GM21717 (cell line): ENCODE measurements around the gene TBC1D22A.
"Not testable (repeated sequence)": the region's sequence is repeated elsewhere in the genome, so short reads cannot be mapped to it uniquely, and the experiment has no call there.

Experiments used
- ATAC-seq: cut with Tn5 transposase; IDR thresholded peaks from one replicate; pipeline ENCODE4 v1.9.1; 2021; ENCODE audit warnings: mild to moderate bottlenecking, moderate library complexity; ENCODE audit not compliant: unreplicated experiment

TBC1D22A gene

DNA sequence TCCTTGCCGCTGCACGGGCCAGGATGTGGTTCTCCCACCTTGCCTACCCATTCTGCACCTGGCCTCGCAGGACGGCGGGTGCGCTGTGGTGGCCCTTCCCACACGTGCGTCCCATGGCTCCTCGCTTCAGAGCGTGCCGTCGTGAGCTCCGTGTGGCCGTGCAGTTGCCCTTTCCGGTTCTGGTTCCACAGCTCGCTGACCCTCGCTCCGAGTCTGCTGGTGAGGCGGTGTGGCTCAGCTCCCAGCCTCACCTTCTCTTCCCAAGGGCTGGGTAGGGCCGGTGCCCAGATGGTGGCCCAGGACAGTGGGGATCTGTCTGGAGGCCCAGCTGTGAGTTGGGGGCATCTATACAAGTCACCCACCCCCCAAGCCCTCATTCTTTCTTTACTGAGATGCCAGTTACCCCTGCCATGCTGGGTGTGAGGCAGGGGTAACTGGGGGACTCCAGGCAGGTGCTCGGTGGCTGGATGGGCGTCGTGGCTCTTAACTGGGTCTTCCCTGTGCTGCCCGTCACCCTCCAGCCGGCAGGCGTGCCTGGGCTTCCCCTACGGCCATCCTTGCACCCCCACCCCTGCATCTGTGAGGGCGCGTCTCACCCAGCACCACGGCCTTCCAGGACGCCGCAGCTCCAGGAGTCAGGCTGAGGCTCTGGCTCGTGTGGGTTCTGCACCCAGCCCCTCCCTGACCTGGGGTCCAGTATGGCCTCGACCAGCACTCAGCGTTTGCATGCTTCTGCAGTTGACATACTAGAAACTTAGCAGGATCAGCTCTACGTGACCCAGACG lies 395.2 kb downstream of the TBC1D22A start:
- no peak for ATAC-seq

DNA sequence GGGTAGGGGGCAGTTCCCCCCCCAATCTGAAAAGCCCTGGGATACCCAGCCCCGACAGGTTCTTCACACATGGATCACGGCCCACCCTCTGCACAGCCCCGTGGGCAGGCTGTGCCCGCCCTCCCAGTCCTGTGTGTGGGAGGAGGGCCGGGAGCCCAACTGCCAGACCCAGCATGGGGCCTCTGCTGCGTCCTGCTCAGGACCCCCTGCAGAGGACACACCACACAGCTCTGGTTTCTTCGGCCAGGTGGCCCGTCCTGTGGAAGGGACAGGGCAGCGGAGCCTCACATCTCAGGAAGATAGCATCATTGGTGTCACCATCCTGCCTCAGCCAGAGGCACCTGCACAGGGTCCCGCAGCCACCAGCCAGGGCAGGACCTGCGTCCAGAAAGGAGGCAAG lies 396.0 kb downstream of the TBC1D22A start:
- ATAC-seq: no peak

DNA sequence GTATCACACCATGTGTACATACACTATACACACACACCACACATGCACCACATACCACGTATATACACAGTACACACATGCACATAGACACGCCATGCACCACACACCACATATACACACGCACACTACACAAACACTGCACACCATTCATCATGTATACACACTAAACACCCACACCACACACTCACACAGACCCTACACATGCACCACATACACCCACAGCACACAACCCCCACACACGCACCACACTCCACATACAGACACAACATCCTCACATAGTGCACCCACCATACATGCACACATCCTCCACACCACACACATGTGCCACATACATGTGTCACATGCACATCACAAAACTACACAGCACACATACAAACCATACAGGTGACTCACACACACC lies 397.1 kb downstream of the TBC1D22A start:
- ATAC-seq: no peak

DNA sequence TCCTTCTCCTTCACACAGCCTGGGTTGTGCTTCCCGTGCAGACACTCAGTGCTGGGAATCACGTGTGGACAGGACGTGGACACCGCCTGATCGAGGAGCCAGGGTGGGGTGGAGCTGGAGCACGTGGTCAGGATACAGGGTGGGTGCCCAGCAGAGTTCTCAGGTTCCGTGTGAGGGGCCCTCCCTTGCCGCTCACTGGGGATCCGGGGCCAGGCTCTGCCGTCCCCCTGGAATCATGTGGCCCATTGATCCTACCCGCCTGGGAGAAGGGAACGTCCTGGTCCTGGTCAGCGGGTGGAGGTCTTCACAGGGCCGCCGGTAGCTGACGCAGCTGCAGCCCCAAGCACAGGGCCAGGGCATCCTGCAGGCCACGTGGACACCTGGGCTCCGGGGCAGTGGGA lies 397.7 kb downstream of the TBC1D22A start:
- ATAC-seq: no peak

DNA sequence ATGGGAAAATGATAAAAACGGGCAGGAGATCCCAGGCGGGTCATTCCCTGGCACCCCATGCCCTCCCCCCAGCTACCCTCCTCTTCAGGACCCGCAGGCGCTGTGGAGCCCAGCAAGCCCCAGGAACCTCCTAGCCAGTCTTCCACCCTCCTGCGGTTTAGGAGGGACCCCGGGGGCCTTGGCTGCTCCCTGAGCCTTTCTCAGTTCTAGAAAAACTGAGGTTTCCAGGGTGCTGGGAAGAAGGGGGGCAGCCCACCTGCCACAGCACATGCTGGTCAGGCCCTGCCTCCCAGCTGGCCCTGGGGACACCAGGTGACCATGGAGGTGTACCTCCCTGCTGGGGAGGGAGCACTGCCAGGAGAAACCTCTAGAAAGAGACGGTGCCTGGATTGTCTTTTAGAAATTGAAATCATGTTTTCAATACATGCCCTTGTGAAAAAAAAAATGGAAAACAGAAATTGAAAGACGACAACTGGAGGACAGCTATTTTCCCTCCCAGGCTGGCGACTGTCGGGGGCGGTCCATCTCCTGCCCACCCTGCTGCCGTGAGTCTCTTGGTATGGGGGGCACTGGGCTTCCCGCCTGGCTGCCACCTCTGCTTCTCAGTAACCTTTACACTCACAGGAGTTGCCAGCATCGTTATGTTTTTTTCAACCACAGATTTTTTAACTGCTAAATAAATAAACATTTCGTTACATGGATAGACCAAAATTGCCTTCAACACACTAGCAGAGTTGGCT lies 398.5 kb downstream of the TBC1D22A start:
- ATAC-seq: no peak

DNA sequence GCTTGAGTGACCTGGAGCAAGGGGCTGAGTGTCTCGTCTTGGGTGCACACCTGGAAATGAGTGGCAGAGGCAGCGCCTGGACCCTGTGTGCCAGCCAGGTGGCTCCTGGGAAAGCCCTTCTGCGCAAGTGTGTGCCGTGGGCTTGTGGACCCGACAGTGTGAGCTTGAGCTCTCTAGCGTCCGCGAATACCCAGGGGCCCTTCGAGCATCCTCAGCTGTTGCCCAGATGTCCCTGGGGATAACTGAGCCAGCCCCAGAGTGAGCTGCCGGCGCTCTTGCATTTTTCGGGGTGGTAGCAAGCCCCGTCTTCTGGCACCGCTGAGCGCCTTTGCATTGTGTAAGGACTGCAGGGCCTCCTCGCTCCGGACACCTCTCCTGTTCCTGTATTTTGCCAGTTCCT lies 399.2 kb downstream of the TBC1D22A start:
- no peak for ATAC-seq

DNA sequence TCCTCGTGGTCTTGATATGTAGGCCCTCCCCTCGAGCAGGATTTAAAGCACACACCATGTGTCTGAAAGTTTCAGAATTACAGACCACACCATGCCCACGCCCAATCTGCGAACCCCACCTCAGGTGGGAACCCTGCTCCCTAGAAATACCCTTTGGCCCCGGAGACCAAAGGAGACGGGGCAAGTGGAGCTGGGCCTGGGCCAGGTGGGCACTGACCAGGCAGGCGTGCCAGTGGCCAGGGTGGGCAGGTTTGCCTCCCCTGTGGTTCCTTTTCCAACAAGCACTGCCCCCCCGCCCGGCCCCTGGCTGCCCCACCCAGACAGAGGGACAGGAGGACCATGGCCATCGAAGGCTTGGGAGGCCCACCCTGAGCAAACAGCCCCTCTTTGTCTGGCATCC lies 400.4 kb downstream of the TBC1D22A start:
- ATAC-seq: no peak

DNA sequence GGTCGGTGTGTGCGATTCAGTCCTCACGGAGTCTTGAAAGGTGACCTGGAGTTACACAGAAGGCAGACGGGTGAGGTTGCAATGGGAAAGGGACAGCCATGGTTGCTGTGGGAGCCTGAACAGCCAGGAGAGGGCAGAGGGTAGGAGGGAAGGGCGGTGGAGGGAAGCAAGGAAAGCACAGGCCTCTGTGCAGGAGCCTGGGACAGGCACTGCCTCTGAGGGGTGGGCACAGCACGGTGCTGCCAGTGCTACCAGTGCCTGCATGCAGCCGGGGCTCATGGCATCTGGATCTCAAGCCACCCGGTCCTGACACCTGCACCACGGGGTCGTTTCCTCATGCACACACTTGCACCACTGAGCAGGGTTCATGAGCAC lies 401.0 kb downstream of the TBC1D22A start:
- ATAC-seq: no peak

DNA sequence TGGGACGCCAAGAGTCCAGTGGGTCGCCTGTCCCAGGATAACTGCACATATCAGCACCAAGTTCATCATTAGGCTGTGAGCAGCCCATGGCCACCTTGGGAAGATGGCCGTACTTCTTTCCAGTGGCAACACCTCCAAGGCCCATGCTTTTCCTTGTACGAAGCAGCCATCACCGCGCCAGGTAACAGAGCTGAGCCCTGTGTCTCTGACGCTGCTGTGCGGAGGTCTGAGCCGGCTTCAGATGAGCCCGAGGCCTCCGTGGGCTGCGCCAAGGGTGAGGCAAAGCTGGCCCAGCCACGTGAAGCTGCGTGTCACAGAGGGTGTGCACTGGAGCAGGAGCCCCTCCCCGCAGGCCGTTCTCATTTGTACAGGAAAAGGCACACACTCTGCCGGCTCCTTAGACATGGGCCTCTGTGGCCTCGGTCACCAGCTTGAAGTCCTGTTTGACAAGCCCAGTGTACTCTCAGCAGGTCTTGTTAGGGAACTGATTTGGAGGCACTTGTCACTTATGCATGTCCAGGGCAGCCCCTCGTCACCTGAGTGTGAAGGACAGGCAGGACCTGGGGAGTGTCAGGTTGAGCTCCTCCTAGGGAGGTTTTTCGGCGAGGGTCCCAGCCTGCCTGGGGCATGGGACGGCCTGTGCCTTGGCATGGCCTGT lies 401.5 kb downstream of the TBC1D22A start:
- ATAC-seq: no peak

DNA sequence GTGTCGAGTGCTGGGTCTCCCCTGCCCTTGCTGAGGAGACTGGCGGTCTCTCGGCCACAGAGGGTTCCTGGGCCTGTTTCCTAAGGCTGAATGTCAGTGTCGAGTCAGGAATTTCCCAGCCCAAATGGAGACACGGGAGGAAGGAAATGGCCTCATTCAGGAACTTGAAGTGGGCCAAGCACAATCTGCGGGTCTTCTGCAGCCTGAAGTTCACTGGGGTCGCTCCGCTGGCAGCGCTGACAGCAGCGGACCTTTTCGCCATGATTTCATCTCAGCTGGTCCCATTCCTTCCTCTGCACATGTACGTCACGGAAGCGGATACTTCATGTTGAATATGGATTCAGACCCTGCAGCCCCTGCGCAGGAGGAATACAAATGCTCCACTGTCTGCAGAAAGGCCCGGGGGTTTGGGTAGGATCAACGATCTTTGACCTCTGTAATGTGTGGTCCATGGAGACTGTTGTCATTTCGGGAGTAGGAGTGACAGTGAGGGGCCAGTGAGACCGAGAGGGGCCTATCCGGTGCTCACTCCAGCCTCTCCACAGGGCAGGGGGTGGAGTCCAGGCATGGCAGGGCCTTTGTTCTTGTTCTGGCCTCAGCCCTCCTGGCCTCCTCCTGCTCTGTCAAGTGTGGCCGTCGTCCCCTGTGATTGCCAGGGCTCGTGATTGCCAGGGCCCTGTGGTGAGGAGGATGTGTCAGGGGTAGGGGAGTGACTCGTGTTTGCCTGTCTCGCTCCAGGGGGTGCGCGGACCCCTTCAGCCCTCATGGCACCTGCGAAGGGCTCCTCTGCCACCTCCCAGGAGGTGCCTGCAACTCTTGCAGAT lies 402.3 kb downstream of the TBC1D22A start:
- no peak for ATAC-seq

DNA sequence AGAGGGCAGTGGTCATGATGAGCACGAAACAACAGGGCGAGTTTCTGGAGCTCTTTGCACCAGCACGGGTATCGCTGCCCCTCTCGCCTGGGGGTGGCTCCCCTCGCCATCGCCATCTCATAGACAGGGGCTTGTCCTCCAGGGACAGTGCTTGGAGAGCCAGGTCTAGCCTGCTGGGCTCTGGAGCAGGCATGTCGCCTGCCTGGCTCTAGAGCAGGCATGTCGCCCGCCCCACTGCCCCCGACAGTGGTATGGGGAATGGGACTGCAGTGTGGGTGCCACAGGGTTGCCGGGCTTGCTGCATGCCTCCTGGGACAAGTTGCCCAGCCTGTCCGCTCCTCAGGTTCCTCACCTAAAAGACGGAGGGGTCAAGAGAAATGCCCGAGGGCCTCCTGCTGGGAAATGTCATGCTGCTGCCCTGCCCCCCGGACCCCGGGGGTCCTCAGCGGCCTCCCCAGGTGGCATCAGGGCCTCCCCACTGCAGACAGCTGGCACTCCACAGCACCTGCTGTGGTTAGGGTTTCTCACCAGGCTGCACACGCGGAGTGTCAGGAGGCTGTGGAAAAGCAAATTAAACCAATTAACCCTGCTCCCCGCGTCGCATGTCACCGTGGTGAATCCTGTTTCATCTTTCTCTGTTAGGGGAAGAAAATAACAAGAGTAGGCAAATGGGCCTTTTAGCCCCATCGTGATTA lies 403.0 kb downstream of the TBC1D22A start:
- ATAC-seq: no peak

DNA sequence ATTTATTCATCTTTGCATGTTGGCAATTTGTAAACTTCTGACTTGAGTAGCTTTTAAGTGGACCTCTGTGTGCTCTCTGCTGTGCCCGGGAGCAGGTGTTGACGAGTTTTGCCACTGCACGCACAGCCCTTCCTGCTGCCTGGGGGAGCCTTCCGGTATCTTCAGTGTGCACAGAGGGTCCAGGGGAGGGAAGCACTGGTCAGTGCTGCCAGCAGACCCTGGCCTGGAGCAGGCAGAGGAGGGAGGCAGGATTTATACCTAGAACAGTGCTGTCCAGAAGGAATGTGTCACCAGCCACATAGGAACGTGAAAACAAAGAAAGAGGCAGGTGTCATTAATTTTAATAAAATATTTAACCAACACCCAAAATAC lies 403.6 kb downstream of the TBC1D22A start:
- no peak for ATAC-seq

DNA sequence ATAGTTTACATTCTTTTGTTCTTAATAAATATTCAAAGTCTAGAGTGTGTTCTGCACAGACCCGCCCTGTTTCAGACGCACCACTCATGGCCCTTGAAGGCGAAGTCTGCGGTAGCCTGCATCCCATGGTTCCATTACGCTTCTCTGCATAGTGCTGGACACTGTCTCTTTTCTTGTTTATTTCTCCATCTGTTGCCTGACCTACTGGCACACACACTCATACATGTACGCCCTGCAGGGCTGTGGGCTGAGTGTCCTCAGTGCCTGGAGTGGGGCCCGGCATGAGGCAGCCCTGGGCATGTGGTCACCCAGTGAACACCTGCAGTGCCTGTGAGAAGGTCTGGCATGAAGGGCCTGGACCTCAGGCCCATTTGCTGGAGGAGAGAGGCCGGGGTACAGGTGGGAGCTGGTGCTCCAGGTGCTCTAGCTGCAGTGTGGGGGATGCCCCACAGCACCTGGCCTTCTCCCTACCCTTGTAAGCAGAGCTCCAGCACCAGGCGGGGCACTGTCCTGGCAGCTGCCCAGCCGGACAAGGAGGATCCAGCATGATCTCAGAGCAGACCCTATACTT lies 404.1 kb downstream of the TBC1D22A start:
- no peak for ATAC-seq

DNA sequence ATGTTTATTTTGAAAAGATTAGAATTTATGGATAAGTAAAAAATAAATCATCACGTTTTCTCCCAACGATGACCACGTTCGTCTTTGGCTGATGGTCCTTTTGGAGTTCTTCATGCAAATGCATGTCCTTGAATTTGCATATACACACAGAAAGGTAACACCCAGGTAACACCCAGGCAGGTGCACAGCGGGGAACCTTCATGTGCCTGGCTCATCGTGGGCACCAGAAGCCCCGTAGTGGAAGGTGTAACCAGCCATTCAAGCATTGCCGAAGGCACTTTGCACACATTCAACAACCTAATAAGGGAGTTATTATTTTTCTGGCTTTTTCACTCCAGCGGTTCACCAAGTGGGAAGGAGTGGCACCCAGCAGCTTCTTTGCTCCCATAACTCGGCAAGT lies 404.6 kb downstream of the TBC1D22A start:
- ATAC-seq: no peak

DNA sequence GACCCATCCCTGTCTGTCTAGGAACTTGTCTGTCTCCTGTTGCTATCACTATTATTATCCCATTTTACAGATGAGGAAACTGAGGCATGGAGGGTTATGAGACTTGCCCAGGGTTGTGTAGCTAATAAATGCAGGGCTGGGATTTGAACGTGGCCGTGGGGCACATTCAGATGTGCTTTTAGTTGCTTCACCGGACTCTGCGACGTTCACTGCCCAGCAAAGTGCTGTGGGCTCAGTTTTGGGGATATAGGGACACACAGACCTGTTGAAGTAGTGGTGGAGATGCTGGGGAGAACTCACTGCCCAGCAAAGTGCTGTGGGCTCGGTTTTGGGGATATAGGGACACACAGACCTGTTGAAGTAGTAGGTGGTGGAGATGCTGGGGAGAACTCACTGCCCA lies 405.5 kb downstream of the TBC1D22A start:
- ATAC-seq: not testable (repeated sequence)

DNA sequence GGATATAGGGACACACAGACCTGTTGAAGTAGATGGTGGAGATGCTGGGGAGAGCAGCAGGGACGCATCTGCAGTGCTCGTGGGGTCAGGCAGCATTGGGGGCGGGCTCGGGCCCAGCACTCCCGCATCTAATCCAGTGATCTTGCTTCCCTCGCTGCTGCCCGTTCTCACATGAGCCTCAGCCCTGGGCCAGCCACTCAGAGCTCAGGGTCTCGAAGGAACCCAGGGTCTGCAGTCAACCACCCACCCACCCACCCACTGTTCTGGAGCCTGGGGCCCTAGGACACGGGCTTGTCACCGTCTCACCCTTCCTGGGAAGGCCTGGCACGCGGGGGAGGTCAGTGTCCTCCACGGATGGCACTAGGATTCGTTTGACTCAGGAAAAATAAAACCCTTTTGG lies 406.0 kb downstream of the TBC1D22A start:
- ATAC-seq: no peak

DNA sequence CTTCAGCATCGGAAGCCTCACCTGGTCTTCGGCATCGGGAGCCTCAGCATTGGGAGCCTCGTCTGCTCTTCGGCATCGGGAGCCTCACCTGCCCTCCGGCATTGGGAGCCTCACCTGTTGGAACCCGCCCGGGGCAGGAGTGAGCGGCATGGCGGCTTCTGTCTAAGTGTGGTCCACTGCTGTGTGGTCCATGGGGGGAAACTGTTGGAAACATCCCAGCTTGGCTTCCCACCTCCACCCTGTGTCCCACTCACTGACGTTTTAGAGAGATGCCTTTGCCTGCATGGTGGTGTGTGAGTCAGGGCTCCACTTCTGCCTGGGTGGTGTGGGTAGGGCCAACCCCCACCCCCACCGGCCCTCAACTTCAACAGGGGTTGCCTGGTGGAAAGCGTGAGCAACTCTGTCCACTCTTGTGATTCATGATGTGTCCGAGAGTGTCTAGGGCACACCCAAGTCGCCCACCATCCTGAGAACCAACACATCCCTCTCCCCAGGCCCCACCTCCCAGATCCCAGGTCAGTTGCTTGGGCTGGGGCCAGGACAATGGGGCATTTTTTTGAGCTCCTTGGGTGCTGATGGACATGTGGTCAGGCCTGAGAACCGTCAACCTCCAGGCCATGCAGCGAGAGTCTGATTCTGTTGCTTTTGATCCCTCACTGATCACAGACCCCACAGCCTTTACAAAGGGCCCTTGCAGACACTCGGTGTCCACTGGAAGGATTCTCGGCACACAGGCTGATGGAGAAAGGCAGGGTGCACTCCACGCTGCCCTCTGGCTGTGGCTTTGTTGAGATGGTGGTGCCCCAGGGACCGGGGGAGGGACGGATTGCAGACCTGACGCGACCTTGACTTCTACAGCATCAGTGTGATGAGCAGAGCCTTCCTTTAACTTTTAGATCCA lies 406.7 kb downstream of the TBC1D22A start:
- ATAC-seq: no peak

DNA sequence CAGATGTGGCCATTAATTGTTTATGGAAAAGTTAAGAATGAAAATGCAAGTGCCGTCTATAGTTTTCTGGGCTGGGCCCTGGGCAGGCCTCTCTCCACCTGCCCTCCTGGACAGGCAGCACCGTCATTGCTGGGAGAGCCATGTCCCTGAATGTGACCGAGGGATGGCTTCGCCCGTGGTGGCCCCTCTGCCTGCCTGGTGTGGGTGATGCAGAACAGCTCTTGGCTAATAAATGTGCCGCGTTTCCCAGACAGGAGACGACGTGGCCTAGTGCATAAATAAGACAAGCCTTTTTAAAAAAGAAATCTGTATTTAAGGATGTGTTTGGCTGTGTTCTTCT lies 407.3 kb downstream of the TBC1D22A start:
- no peak for ATAC-seq
